ENCODE results near the gene ERAS.

ERAS gene

DNA sequence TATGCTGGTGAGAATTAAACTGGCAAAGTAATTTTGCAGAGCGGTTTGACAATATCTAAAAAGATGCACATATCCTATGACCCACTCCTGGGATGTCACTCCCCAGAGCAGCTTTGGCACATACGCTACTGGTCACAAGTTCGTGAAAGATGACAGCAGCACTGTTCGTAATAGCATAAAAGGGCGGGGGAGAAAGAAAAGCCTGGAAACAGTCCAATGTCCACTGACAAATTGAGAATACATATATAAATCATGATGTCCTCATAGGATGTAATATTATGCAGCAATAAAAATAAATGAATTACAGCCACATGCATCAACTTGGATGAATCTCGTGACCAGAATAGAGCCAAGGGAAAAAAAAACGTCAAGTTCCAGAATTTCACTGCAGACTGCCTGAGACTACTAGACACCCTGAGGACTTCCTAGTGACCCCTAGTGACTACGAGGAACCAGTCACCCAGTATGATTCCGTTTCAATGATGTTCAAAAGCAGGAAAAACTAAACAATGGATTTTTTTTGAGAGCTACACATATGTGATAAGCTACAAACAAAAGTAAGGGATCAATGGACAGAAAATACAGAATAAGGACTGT is 7.3 kb downstream of the ERAS start:
- ATAC-seq, result peak; percentile 43
- TF ChIP-seq ZFP30 (CRISPR knock-in tag; IDR thresholded peaks at IDR 0.05) (no peak), SNAI2 (CRISPR knock-in tag; IDR thresholded peaks at IDR 0.05) (no peak), ZNF8 (CRISPR knock-in tag; IDR thresholded peaks at IDR 0.05) (no peak), ZNF565 (CRISPR knock-in tag; conservative IDR thresholded peaks at IDR 0.05; ENCODE audit: low read depth) (no peak), ARNTL (CRISPR knock-in tag; IDR thresholded peaks at IDR 0.05; ENCODE audit: borderline replicate concordance, low read depth) (no peak)
- TF ChIP-seq, protein P1, sequence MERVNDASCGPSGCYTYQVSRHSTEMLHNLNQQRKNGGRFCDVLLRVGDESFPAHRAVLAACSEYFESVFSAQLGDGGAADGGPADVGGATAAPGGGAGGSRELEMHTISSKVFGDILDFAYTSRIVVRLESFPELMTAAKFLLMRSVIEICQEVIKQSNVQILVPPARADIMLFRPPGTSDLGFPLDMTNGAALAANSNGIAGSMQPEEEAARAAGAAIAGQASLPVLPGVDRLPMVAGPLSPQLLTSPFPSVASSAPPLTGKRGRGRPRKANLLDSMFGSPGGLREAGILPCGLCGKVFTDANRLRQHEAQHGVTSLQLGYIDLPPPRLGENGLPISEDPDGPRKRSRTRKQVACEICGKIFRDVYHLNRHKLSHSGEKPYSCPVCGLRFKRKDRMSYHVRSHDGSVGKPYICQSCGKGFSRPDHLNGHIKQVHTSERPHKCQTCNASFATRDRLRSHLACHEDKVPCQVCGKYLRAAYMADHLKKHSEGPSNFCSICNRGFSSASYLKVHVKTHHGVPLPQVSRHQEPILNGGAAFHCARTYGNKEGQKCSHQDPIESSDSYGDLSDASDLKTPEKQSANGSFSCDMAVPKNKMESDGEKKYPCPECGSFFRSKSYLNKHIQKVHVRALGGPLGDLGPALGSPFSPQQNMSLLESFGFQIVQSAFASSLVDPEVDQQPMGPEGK (CRISPR knock-in tag; IDR thresholded peaks at IDR 0.05; ENCODE audit: borderline replicate concordance), result no peak
- TF ChIP-seq, protein P2, sequence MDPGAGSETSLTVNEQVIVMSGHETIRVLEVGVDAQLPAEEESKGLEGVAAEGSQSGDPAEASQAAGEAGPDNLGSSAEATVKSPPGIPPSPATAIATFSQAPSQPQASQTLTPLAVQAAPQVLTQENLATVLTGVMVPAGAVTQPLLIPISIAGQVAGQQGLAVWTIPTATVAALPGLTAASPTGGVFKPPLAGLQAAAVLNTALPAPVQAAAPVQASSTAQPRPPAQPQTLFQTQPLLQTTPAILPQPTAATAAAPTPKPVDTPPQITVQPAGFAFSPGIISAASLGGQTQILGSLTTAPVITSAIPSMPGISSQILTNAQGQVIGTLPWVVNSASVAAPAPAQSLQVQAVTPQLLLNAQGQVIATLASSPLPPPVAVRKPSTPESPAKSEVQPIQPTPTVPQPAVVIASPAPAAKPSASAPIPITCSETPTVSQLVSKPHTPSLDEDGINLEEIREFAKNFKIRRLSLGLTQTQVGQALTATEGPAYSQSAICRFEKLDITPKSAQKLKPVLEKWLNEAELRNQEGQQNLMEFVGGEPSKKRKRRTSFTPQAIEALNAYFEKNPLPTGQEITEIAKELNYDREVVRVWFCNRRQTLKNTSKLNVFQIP (CRISPR knock-in tag; IDR thresholded peaks at IDR 0.05; ENCODE audit: borderline replicate concordance, low read depth), result no peak
- TF ChIP-seq, protein P3, sequence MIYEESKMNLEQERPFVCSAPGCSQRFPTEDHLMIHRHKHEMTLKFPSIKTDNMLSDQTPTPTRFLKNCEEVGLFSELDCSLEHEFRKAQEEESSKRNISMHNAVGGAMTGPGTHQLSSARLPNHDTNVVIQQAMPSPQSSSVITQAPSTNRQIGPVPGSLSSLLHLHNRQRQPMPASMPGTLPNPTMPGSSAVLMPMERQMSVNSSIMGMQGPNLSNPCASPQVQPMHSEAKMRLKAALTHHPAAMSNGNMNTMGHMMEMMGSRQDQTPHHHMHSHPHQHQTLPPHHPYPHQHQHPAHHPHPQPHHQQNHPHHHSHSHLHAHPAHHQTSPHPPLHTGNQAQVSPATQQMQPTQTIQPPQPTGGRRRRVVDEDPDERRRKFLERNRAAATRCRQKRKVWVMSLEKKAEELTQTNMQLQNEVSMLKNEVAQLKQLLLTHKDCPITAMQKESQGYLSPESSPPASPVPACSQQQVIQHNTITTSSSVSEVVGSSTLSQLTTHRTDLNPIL (CRISPR knock-in tag; IDR thresholded peaks at IDR 0.05; ENCODE audit: low read depth), result no peak
- TF ChIP-seq, protein P4, sequence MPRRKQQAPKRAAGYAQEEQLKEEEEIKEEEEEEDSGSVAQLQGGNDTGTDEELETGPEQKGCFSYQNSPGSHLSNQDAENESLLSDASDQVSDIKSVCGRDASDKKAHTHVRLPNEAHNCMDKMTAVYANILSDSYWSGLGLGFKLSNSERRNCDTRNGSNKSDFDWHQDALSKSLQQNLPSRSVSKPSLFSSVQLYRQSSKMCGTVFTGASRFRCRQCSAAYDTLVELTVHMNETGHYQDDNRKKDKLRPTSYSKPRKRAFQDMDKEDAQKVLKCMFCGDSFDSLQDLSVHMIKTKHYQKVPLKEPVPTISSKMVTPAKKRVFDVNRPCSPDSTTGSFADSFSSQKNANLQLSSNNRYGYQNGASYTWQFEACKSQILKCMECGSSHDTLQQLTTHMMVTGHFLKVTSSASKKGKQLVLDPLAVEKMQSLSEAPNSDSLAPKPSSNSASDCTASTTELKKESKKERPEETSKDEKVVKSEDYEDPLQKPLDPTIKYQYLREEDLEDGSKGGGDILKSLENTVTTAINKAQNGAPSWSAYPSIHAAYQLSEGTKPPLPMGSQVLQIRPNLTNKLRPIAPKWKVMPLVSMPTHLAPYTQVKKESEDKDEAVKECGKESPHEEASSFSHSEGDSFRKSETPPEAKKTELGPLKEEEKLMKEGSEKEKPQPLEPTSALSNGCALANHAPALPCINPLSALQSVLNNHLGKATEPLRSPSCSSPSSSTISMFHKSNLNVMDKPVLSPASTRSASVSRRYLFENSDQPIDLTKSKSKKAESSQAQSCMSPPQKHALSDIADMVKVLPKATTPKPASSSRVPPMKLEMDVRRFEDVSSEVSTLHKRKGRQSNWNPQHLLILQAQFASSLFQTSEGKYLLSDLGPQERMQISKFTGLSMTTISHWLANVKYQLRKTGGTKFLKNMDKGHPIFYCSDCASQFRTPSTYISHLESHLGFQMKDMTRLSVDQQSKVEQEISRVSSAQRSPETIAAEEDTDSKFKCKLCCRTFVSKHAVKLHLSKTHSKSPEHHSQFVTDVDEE (CRISPR knock-in tag; IDR thresholded peaks at IDR 0.05), result no peak

DNA sequence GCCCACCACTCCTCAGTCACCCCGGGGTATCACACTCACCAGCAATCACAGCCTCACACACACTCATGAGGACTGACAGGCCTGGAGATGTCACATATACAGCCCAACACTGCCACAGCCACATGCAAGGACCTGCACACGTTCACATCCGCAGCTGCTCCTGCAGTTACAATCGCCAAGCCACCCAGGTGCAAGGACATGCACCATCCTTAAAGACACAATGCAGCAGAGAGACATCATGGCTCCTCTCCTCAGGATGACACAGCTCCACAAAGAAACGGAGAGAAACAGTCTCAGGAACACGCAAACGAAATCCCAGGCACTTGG is 8.0 kb downstream of the ERAS start:
- TF ChIP-seq ZNF565 (CRISPR knock-in tag; conservative IDR thresholded peaks at IDR 0.05; ENCODE audit: low read depth) (no peak), CSDC2 (CRISPR knock-in tag; IDR thresholded peaks at IDR 0.05) (no peak)
- ATAC-seq, result peak; percentile 32

DNA sequence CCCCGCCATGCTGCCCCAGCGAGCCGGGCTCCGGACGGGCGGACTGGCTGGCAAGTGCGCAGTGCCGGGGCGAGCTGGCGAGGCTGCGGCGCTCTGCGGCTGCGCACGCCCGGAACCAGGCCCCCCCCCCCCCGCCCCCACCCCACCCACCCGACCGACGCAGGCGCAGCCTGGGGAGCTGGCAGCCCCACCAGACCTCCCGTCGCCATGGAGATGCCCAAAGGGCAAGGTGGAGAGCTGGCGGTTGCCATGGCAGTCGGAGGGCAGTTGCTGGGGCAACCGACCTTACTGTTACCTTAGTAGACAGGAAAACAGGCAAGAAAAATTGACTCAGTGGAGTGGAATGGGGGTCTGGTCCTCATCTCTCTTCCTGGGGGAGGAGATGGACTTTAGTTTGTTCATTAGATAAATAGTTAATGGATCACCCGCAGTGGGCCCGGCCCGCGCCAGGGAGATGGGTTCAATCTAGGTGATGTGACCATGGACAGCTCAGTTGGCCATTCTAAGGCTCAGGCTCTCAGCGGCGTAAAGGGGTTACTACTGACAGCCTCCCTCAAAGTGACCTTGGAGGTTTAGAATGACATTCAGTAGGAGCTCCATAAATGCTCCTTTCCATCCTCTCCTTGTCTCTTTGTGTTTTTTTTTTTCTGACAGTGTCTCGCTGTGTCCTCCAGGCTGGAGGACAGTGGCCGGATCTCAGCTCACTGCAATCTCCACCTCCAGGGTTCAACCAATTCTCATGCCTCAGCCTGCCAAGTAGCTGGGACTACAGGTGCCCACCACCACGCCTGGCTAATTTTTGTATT is 9.4 kb downstream of the ERAS start, which contains the start of gene PCSK1N:
Gene PCSK1N, minus strand, starts transcription at position 87 of the 806 bp plus-strand sequence. Its CDS starts 78 bp downstream, at position 9.
- peak; percentile 70 for ATAC-seq
- TF ChIP-seq, protein P4 (CRISPR knock-in tag; IDR thresholded peaks at IDR 0.05), result no peak
- no peak for TF ChIP-seq PPARA (CRISPR knock-in tag; IDR thresholded peaks at IDR 0.05; ENCODE audit: borderline replicate concordance)
- TF ChIP-seq ZFP30 (CRISPR knock-in tag; IDR thresholded peaks at IDR 0.05), result no peak
- no peak for TF ChIP-seq ZC3H10 (CRISPR knock-in tag; IDR thresholded peaks at IDR 0.05)
- TF ChIP-seq, protein P1 (CRISPR knock-in tag; IDR thresholded peaks at IDR 0.05; ENCODE audit: borderline replicate concordance), result no peak
- TF ChIP-seq, protein P3 (CRISPR knock-in tag; IDR thresholded peaks at IDR 0.05; ENCODE audit: low read depth), result no peak
- TF ChIP-seq ZFP3 (CRISPR knock-in tag; IDR thresholded peaks at IDR 0.05), result no peak
- TF ChIP-seq, protein P2 (CRISPR knock-in tag; IDR thresholded peaks at IDR 0.05; ENCODE audit: borderline replicate concordance, low read depth), result no peak
- no peak for TF ChIP-seq GLIS3 (CRISPR knock-in tag; IDR thresholded peaks at IDR 0.05)
- TF ChIP-seq ZNF8 (CRISPR knock-in tag; IDR thresholded peaks at IDR 0.05), result no peak
